ENCODE measurements around the gene NHLRC3. TPM values are rescaled to one million over a fixed set of nuclear protein-coding genes. Genes with fewer than 3 reads are reported as not detected.

NHLRC3 gene
- polyA plus RNA-seq, 1 donor from 2014 or later = 66.5 TPM

GRCh38 chr13:39023761-39024160 is 14.5 kb upstream of the NHLRC3 start:
- Histone ChIP-seq H3K4me3 (ENCODE audit: low read length) (no peak overlapping the region), H2AFZ (ENCODE audit: low read depth, low read length) (no peak overlapping the region), H3K27me3 (ENCODE audit: insufficient read depth, low read depth, low read length) (no peaks in the 10 kb centered on the region), H4K20me1 (ENCODE audit: insufficient read depth) (no peaks in the 10 kb centered on the region), H3K9ac (ENCODE audit: low read length) (no peak overlapping the region), H3K4me2 (ENCODE audit: low read length) (no peak overlapping the region), H3K36me3 (ENCODE audit: insufficient read depth, low read length) (peaks cover 11% of the 10 kb centered on the region), H3K9me2 (ENCODE audit: insufficient read depth, low read length) (no peaks in the 10 kb centered on the region), H3F3A (ENCODE audit: insufficient read depth, low read length, poor library complexity, severe bottlenecking) (no peaks in the 10 kb centered on the region), H3K9me3 (ENCODE audit: low read length) (no peaks in the 10 kb centered on the region), H3K27ac (ENCODE audit: low read length) (no peak overlapping the region), H3K79me2 (replicated peaks; ENCODE audit: insufficient read depth, low read length) (no peaks in the 10 kb centered on the region)
- no peak for TF ChIP-seq CTCF (IDR thresholded peaks at IDR 0.05; ENCODE audit: poor library complexity, severe bottlenecking)
- TF ChIP-seq EZH2 (IDR thresholded peaks at IDR 0.05; ENCODE audit: borderline replicate concordance, insufficient read depth, low read length, poor library complexity, severe bottlenecking) = no peak
- TF ChIP-seq SMC3 (conservative IDR thresholded peaks at IDR 0.05; ENCODE audit: poor library complexity) = no peak
- no peak for TF ChIP-seq RAD21 (conservative IDR thresholded peaks at IDR 0.05)
- TF ChIP-seq POLR2AphosphoS5 (IDR thresholded peaks at IDR 0.05) = no peak
- TF ChIP-seq REST (IDR thresholded peaks at IDR 0.05; ENCODE audit: borderline replicate concordance) = no peak
- no peak for TF ChIP-seq MXI1 (conservative IDR thresholded peaks at IDR 0.05; ENCODE audit: poor library complexity, severe bottlenecking)
- no peak for TF ChIP-seq EP300 (conservative IDR thresholded peaks at IDR 0.05; ENCODE audit: poor library complexity, severe bottlenecking)

- no peak overlapping the region for H3K27ac ChIP-seq (ENCODE audit: low read length)
- H4K20me1 ChIP-seq (ENCODE audit: insufficient read depth) = no peaks in the 10 kb centered on the region
- H3K9ac ChIP-seq (ENCODE audit: low read length) = no peak overlapping the region
- no peak overlapping the region for H3K4me3 ChIP-seq (ENCODE audit: low read length)
- H3F3A ChIP-seq (ENCODE audit: insufficient read depth, low read length, poor library complexity, severe bottlenecking) = no peaks in the 10 kb centered on the region
- H3K27me3 ChIP-seq (ENCODE audit: insufficient read depth, low read depth, low read length) = no peaks in the 10 kb centered on the region
- TF ChIP-seq POLR2AphosphoS5 (IDR thresholded peaks at IDR 0.05) (no peak), MXI1 (conservative IDR thresholded peaks at IDR 0.05; ENCODE audit: poor library complexity, severe bottlenecking) (no peak), EP300 (conservative IDR thresholded peaks at IDR 0.05; ENCODE audit: poor library complexity, severe bottlenecking) (no peak), EZH2 (IDR thresholded peaks at IDR 0.05; ENCODE audit: borderline replicate concordance, insufficient read depth, low read length, poor library complexity, severe bottlenecking) (no peak), RAD21 (conservative IDR thresholded peaks at IDR 0.05) (no peak), REST (IDR thresholded peaks at IDR 0.05; ENCODE audit: borderline replicate concordance) (no peak), TAF1 (IDR thresholded peaks at IDR 0.05; ENCODE audit: low read depth) (no peak), SMC3 (conservative IDR thresholded peaks at IDR 0.05; ENCODE audit: poor library complexity) (no peak), CTCF (IDR thresholded peaks at IDR 0.05; ENCODE audit: poor library complexity, severe bottlenecking) (no peak)
- peaks cover 11% of the 10 kb centered on the region for H3K36me3 ChIP-seq (ENCODE audit: insufficient read depth, low read length)
- no peaks in the 10 kb centered on the region for H3K9me3 ChIP-seq (ENCODE audit: low read length)
- no peaks in the 10 kb centered on the region for H3K79me2 ChIP-seq (replicated peaks; ENCODE audit: insufficient read depth, low read length)
- no peaks in the 10 kb centered on the region for H3K9me2 ChIP-seq (ENCODE audit: insufficient read depth, low read length)
- H3K4me2 ChIP-seq (ENCODE audit: low read length) = no peak overlapping the region
- no peak overlapping the region for H2AFZ ChIP-seq (ENCODE audit: low read depth, low read length)
Observed at GRCh38 chr13:39025433-39025839, 12.8 kb upstream of the NHLRC3 start.
